Ovary (tissue), 3 donors: ENCODE data around the gene RAP2A.

Experiments
- CTCF ChIP-seq, 3 donors: fragments of 450-650 bp in 2 of 3; fragments of 200-600 bp in 1 of 3; IDR thresholded peaks; one replicate each; pipeline versions ENCODE4 v1.5.1 to v1.8.0; 2016 to 2022; ENCODE audit warnings: antibody characterized with exemption in 3 of 3, mild to moderate bottlenecking in 1 of 3
- POLR2A ChIP-seq: fragments of 450-650 bp; IDR thresholded peaks from one replicate; pipeline ENCODE4 v1.6.1; 2017; ENCODE audit warnings: antibody characterized with exemption, mild to moderate bottlenecking, moderate library complexity
- donor health status: DM: no; HTN: no; CAD: no.

- TF ChIP-seq CTCF (IDR thresholded peaks at IDR 0.05) (no peak), POLR2A (no peak)
These were observed 10.5 kb upstream of the RAP2A start for GRCh38 chr13:97423300-97424045.
